ENCODE data around the gene SEMA6A. TPM values are rescaled to one million over a fixed set of nuclear protein-coding genes. Genes with fewer than 3 reads are reported as not detected.

SEMA6A gene
- total RNA-seq, 1 donor = under 0.01 TPM

DNA sequence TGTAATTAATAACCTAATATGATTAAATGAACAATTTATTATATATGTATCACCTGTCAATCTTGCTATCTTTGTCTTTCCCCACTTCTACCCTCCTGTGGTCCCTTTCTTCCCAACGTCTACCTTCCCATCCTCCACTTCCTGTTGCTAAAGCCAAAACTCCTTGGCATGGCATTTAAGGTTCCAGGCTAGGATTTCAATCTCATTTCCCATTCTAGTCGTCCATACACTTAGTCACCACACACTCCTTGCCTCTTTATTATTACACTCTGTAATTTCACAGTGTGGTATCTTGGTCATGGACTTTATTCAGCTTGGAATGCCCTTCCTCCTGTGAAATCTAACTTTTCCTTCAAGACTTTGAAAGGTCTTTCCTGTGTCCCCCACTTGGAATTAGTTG, 115.3 kb downstream of the SEMA6A start:
- no peak overlapping the region for H3K27ac ChIP-seq (ENCODE audit: low read depth, low read length)
- peaks cover 12% of the 10 kb centered on the region for H3K4me1 ChIP-seq (ENCODE audit: insufficient read depth, low read length)
- no peaks in the 10 kb centered on the region for H3K36me3 ChIP-seq (ENCODE audit: insufficient read depth, low read length)
- H3K4me2 ChIP-seq (ENCODE audit: insufficient read depth, low read length) = no peak overlapping the region
- no peaks in the 10 kb centered on the region for H3K79me2 ChIP-seq (ENCODE audit: insufficient read depth, low read length)
- no peak overlapping the region for H2AFZ ChIP-seq (ENCODE audit: low read length)
- DNase-seq (ENCODE audit: insufficient read length, low spot score, missing footprints) = no peak
- no peak overlapping the region for H3K4me3 ChIP-seq (ENCODE audit: insufficient read depth, low read length)
- H3K9me3 ChIP-seq (ENCODE audit: low read depth, low read length) = no peaks in the 10 kb centered on the region
- no peaks in the 10 kb centered on the region for H3K27me3 ChIP-seq (ENCODE audit: insufficient read depth, low read length)
- no peaks in the 10 kb centered on the region for H4K20me1 ChIP-seq (ENCODE audit: insufficient read depth, low read length)
- TF ChIP-seq, protein P1, sequence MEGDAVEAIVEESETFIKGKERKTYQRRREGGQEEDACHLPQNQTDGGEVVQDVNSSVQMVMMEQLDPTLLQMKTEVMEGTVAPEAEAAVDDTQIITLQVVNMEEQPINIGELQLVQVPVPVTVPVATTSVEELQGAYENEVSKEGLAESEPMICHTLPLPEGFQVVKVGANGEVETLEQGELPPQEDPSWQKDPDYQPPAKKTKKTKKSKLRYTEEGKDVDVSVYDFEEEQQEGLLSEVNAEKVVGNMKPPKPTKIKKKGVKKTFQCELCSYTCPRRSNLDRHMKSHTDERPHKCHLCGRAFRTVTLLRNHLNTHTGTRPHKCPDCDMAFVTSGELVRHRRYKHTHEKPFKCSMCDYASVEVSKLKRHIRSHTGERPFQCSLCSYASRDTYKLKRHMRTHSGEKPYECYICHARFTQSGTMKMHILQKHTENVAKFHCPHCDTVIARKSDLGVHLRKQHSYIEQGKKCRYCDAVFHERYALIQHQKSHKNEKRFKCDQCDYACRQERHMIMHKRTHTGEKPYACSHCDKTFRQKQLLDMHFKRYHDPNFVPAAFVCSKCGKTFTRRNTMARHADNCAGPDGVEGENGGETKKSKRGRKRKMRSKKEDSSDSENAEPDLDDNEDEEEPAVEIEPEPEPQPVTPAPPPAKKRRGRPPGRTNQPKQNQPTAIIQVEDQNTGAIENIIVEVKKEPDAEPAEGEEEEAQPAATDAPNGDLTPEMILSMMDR (IDR thresholded peaks at IDR 0.05; ENCODE audit: extremely low read depth, low read depth, low read length) = no peak

DNA sequence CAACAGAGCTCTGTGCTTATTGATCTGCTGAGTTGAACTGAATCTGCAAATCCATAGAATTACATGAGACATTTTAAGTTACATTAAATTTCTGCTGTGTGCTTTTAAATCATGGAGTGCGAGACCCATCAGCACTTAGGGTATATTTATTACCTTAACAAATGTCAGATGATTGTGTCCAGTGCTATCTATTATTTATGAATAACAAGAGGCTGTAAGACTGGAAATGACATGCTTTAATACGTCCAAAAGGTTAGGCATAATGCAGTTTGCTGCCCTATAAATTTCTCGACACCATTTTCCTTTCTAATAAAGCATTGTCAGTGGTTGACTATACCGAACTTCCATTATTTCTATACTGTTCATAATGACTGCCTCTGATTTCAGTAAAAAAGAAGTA, 117.6 kb downstream of the SEMA6A start:
- H3K27ac ChIP-seq (ENCODE audit: low read depth, low read length) = no peak overlapping the region
- no peaks in the 10 kb centered on the region for H3K27me3 ChIP-seq (ENCODE audit: insufficient read depth, low read length)
- no peaks in the 10 kb centered on the region for H4K20me1 ChIP-seq (ENCODE audit: insufficient read depth, low read length)
- no peak overlapping the region for H3K4me2 ChIP-seq (ENCODE audit: insufficient read depth, low read length)
- no peak overlapping the region for H2AFZ ChIP-seq (ENCODE audit: low read length)
- DNase-seq (ENCODE audit: insufficient read length, low spot score, missing footprints) = no peak
- TF ChIP-seq, protein P1 (IDR thresholded peaks at IDR 0.05; ENCODE audit: extremely low read depth, low read depth, low read length) = no peak
- H3K4me1 ChIP-seq (ENCODE audit: insufficient read depth, low read length) = peaks cover 19% of the 10 kb centered on the region
- no peaks in the 10 kb centered on the region for H3K9me3 ChIP-seq (ENCODE audit: low read depth, low read length)
- H3K4me3 ChIP-seq (ENCODE audit: insufficient read depth, low read length) = no peak overlapping the region
- H3K36me3 ChIP-seq (ENCODE audit: insufficient read depth, low read length) = no peaks in the 10 kb centered on the region
- no peaks in the 10 kb centered on the region for H3K79me2 ChIP-seq (ENCODE audit: insufficient read depth, low read length)

DNA sequence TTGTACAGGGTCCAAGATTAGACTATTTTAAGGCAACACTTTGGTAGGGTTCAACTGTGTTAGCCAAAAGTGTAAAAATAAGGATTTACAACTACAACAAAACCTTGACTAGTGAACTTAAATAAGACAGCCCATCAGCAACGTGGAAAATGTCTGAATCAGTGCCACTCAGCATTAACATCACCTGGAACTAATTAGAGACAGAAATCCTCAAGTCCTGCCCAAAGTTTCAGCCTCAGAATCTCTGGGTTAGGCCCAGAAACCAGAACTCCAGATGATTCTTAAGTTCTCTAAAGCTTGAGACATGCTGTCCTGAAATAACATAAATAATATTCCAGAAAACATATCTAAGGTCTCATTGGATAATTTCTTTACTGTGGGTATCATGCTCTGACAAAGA, 118.6 kb downstream of the SEMA6A start:
- Histone ChIP-seq H3K4me2 (ENCODE audit: insufficient read depth, low read length) (no peak overlapping the region), H3K9me3 (ENCODE audit: low read depth, low read length) (no peaks in the 10 kb centered on the region), H3K36me3 (ENCODE audit: insufficient read depth, low read length) (no peaks in the 10 kb centered on the region), H3K79me2 (ENCODE audit: insufficient read depth, low read length) (no peaks in the 10 kb centered on the region), H3K27me3 (ENCODE audit: insufficient read depth, low read length) (no peaks in the 10 kb centered on the region), H3K4me3 (ENCODE audit: insufficient read depth, low read length) (no peak overlapping the region), H3K4me1 (ENCODE audit: insufficient read depth, low read length) (peaks cover 19% of the 10 kb centered on the region), H2AFZ (ENCODE audit: low read length) (no peak overlapping the region), H3K27ac (ENCODE audit: low read depth, low read length) (no peak overlapping the region), H4K20me1 (ENCODE audit: insufficient read depth, low read length) (no peaks in the 10 kb centered on the region)
- no peak for DNase-seq (ENCODE audit: insufficient read length, low spot score, missing footprints)
- TF ChIP-seq, protein P1 (IDR thresholded peaks at IDR 0.05; ENCODE audit: extremely low read depth, low read depth, low read length) = no peak

DNA sequence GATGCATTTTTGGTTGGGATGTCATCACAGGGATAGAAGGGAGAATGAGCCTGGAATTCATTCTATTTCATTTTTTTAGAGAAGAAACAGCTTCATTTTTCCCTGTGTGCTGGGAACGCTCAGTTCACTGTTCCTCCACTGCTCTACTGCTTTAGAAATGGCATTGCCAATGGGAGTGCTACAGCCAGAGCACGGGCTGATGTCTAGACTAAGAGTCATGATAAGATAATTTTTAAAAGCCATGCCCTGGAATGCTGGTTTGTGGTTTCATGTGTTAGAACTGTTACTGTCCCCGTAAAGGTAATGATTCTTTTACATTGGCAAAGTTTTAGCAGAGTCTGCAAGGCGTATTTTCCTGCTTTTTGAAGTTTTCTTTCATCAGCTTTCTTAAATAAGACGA, 119.6 kb downstream of the SEMA6A start:
- Histone ChIP-seq H3K27me3 (ENCODE audit: insufficient read depth, low read length) (no peaks in the 10 kb centered on the region), H3K9me3 (ENCODE audit: low read depth, low read length) (no peaks in the 10 kb centered on the region), H3K27ac (ENCODE audit: low read depth, low read length) (peak overlapping the region; percentile 36), H3K4me2 (ENCODE audit: insufficient read depth, low read length) (peak overlapping the region; percentile 86), H2AFZ (ENCODE audit: low read length) (no peak overlapping the region), H3K4me3 (ENCODE audit: insufficient read depth, low read length) (peak overlapping the region; percentile 64), H4K20me1 (ENCODE audit: insufficient read depth, low read length) (no peaks in the 10 kb centered on the region), H3K79me2 (ENCODE audit: insufficient read depth, low read length) (no peaks in the 10 kb centered on the region), H3K4me1 (ENCODE audit: insufficient read depth, low read length) (peaks cover 19% of the 10 kb centered on the region), H3K36me3 (ENCODE audit: insufficient read depth, low read length) (no peaks in the 10 kb centered on the region)
- DNase-seq (ENCODE audit: insufficient read length, low spot score, missing footprints) = no peak
- TF ChIP-seq, protein P1 (IDR thresholded peaks at IDR 0.05; ENCODE audit: extremely low read depth, low read depth, low read length) = no peak

All from osteoblast (primary cell).